ENCODE data around the gene RNF4. TPM values are rescaled to one million over a fixed set of nuclear protein-coding genes. Genes with fewer than 3 reads are reported as not detected.
A peak's percentile ranks its signal among the peaks of the same experiment; 100 is the strongest.

RNF4 gene, protein sequence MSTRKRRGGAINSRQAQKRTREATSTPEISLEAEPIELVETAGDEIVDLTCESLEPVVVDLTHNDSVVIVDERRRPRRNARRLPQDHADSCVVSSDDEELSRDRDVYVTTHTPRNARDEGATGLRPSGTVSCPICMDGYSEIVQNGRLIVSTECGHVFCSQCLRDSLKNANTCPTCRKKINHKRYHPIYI
- 10 to 100 TPM; 10.8 to 57.9 (median 33.9) TPM for total RNA-seq

DNA sequence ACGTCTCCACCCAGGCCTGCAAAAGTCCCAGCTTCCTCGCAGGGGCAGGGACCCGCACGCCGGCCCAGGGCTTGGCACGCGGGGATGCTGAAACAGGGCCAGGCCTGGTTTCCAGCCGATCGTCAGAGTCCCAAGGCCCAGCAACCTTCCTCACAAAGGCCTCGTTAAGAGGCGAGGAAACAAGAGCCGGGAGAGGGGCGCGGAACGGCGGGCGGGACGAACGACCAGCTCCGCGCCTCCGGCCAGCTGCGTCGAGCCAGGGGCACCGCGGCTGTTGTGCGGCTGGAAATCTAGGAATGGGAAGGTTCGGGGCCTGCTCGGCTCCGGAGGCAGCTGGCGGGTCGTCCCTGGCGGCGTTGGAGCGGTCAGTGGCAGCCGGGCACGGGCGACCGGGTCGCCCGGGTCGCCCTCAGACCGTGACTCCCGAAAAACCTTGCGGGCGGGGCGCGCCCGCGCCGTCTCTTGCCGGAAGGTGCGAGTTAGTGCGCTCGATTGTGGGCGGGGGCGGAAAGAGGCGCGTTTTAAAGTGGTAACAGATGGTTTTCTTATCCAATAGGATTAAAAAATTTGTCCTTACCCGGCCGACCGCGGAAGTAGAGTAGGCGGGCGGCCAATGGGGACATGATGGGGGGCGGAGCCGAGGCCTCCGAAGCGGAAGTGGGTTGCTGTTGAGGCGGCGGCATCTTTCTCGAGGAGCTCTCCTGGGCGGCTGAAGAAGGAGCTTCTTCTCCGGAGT lies at the start of gene RNF4:
TSS of gene RNF4 (plus strand) at position 651 of the 736 bp plus-strand sequence. CDS start 21,388 bp downstream, outside the sequence.
- TF ChIP-seq, protein P1, sequence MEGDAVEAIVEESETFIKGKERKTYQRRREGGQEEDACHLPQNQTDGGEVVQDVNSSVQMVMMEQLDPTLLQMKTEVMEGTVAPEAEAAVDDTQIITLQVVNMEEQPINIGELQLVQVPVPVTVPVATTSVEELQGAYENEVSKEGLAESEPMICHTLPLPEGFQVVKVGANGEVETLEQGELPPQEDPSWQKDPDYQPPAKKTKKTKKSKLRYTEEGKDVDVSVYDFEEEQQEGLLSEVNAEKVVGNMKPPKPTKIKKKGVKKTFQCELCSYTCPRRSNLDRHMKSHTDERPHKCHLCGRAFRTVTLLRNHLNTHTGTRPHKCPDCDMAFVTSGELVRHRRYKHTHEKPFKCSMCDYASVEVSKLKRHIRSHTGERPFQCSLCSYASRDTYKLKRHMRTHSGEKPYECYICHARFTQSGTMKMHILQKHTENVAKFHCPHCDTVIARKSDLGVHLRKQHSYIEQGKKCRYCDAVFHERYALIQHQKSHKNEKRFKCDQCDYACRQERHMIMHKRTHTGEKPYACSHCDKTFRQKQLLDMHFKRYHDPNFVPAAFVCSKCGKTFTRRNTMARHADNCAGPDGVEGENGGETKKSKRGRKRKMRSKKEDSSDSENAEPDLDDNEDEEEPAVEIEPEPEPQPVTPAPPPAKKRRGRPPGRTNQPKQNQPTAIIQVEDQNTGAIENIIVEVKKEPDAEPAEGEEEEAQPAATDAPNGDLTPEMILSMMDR (IDR thresholded peaks at IDR 0.05), result peak in 1 of 4 experiments; percentile 3
- peak; percentile 30 to 60 for TF ChIP-seq POLR2A (IDR thresholded peaks at IDR 0.05)
- H3K4me3 ChIP-seq, result peak within 1 kb of the TSS; percentile 60 to 99
- peak; percentile 96 for DNase-seq
- H3K4me1 ChIP-seq, result peaks cover 0 to 8% of the 10 kb centered on the region in 2 donors
- H3K9me3 ChIP-seq, result no peaks in the 10 kb centered on the region
- no peaks in the 10 kb centered on the region for H3K36me3 ChIP-seq
- intact Hi-C loops (cut with DNase I; ENCODE audit: low total_unique reads), result loop anchor here (10.0 kb wide), 1 partner anchor 244 kb away; no protein-coding TSS in a partner anchor
- H3K27ac ChIP-seq, result peak within 1 kb of the TSS; percentile 80 to 92
- no peaks in the 10 kb centered on the region for H3K27me3 ChIP-seq

DNA sequence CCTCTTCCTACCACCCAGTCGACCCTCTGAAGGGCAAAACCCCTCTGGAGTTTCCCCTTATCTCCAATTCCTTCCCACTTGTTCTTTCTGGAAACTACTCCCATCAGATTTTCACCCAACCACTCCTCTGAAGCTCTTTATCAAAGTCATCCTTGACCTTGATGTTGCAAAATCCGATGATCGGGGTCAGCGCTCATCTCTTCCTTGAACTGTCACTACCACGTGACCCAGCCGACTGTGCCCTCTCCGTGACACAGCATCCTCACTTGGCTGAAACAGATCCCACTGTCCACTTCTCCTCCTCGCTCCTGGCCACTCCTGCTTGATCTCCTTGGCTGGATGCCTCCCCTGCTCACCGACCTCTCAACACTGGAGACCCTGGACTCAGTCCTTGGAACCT lies 49.1 kb upstream of the RNF4 start:
- Histone ChIP-seq H3K4me1 (peaks cover 0 to 4% of the 10 kb centered on the region in 2 donors), H3K9me3 (no peaks in the 10 kb centered on the region), H3K27me3 (peaks cover 0 to 13% of the 10 kb centered on the region in 2 donors), H3K4me3 (no peak overlapping the region), H3K27ac (no peak overlapping the region), H3K36me3 (no peaks in the 10 kb centered on the region)
- intact Hi-C loops (cut with DNase I; ENCODE audit: low total_unique reads), result loop anchor here (5.0 kb wide), 1 partner anchor 522 kb away; no protein-coding TSS in a partner anchor
- no peak for DNase-seq
- TF ChIP-seq, protein P1 (IDR thresholded peaks at IDR 0.05), result no peak
- TF ChIP-seq POLR2A (IDR thresholded peaks at IDR 0.05), result no peak

DNA sequence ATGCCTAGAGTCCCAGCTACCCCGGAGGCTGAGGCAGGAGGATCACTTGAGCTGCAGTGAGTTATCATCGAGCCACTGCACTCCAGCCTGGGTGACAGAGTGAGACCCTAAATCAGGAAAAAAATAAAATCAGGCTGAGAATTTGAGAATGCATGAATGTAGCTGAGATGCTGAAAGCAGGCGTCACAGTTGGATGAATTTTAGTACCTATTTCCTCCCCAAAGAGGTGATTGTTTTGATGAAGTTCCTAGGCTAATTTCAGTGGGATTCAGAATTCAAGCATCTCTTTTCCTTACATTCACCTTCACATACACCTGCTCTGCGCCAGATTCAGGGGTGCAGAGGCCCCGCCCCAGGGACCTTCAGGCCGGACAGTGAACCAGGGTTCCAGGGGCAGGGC lies 47.0 kb upstream of the RNF4 start:
- H3K27ac ChIP-seq, result no peak overlapping the region
- peaks cover 0 to 4% of the 10 kb centered on the region in 2 donors for H3K4me1 ChIP-seq
- TF ChIP-seq, protein P1 (IDR thresholded peaks at IDR 0.05), result no peak
- no peak for TF ChIP-seq POLR2A (IDR thresholded peaks at IDR 0.05)
- peaks cover 0 to 6% of the 10 kb centered on the region in 2 donors for H3K27me3 ChIP-seq
- no peaks in the 10 kb centered on the region for H3K36me3 ChIP-seq
- no peak overlapping the region for H3K4me3 ChIP-seq
- DNase-seq, result no peak
- intact Hi-C loops (cut with DNase I; ENCODE audit: low total_unique reads), result no loop called here
- H3K9me3 ChIP-seq, result no peaks in the 10 kb centered on the region

DNA sequence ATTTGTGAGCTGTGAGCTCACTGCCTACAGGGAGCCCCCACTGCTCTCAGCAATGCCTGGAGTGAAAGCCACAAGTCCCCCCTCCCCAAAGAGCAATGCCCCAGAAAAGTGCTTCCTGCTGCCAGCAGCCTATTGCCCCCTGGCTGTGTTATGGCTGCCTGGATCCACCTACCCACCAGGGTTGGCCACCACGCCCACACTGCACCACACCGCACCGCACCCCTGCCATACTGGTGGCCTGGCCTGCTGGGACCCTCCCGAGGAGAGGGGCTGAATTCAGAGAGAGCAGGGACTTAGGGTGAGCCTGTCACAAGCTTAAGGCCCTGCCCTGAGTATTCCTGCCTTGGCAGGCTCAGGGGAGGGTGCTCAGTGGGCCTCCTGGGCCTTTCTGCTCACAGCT lies 45.8 kb upstream of the RNF4 start:
- Histone ChIP-seq H3K27ac (no peak overlapping the region), H3K27me3 (no peaks in the 10 kb centered on the region), H3K4me1 (peaks cover 0 to 4% of the 10 kb centered on the region in 2 donors), H3K36me3 (no peaks in the 10 kb centered on the region), H3K9me3 (no peaks in the 10 kb centered on the region), H3K4me3 (no peak overlapping the region)
- intact Hi-C loops (cut with DNase I; ENCODE audit: low total_unique reads), result no loop called here
- TF ChIP-seq, protein P1 (IDR thresholded peaks at IDR 0.05), result no peak
- DNase-seq, result no peak

DNA sequence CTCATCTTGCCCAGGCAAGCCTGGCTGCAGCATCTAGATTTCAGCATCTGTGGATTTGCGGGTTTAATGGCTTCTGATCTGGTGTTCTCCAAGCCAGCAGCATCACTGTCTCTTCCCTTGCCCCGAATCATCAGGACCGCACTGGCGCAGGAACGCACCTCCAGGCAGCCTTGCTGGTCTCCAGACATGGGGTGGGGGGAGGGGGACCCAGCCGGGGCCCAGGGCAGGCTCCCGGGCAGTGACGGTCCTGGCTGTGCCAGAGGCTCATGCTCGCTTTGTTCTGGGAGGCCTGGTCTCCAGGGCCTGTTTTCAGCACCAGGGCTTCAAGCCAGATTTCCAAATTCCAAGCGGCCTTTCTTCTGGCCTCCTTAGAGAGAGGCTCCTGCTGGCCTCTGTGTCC lies 45.2 kb upstream of the RNF4 start:
- Histone ChIP-seq H3K36me3 (no peaks in the 10 kb centered on the region), H3K27ac (no peak overlapping the region), H3K4me3 (no peak overlapping the region), H3K4me1 (peaks cover 0 to 4% of the 10 kb centered on the region in 2 donors), H3K27me3 (no peaks in the 10 kb centered on the region), H3K9me3 (no peaks in the 10 kb centered on the region)
- TF ChIP-seq POLR2A (IDR thresholded peaks at IDR 0.05), result no peak
- TF ChIP-seq, protein P1 (IDR thresholded peaks at IDR 0.05), result no peak
- DNase-seq, result no peak
- intact Hi-C loops (cut with DNase I; ENCODE audit: low total_unique reads), result no loop called here

All from uterus (tissue), 4 donors.